ENCODE results near the gene BTBD19.
"Not testable (repeated sequence)": the region's sequence is repeated elsewhere in the genome, so short reads cannot be mapped to it uniquely, and the experiment has no call there.

The BTBD19 gene

DNA sequence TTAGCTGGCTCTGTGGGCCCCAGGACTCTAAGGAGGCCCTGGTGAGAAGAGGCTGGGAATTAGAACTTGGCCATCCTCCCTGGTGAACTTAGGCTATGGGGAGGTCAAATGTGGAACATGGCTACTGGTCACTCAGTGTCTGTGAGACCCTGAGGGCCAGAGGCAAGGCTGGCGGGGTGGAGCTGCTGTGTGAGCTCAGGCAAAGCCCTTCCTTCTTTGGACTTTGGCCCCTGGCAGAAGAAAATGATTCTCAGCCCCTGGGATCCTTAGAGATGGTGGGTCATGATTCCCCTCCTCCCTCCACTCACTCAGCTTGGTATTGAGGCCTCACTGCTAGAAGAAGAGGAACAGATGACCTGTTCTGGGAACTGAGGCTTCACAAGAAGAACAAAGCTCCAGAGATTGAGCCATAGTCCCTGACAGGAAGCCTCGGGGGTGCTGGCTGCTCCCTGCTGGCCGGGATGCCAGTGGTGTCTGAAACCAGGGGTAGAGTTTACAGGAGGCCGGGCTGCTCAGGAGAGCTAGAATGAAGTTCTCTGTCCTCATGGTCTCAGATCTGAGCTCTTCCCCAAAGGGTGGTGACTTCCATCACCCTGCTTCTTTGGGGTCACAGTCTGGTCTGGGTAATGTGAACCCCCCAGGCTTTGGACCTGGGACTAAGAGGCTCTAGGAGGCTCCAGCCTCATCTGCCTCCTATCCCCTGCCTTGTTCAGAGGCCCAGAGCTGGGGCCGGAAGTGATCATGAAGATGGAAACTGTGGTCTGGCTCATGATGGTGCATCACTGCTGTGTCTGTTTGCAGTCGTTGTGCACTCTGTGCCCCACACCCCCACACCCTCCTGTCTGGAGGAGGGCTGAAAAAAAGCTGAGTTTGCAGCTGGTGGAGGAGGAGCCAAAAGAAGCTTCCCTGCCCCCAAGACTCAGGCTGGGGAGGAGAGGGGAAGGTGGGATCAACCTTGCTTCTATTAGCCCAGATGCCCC lies 905 bp downstream of the BTBD19 start:
- DNase-seq (ENCODE audit: low read depth), result peak; percentile 89

DNA sequence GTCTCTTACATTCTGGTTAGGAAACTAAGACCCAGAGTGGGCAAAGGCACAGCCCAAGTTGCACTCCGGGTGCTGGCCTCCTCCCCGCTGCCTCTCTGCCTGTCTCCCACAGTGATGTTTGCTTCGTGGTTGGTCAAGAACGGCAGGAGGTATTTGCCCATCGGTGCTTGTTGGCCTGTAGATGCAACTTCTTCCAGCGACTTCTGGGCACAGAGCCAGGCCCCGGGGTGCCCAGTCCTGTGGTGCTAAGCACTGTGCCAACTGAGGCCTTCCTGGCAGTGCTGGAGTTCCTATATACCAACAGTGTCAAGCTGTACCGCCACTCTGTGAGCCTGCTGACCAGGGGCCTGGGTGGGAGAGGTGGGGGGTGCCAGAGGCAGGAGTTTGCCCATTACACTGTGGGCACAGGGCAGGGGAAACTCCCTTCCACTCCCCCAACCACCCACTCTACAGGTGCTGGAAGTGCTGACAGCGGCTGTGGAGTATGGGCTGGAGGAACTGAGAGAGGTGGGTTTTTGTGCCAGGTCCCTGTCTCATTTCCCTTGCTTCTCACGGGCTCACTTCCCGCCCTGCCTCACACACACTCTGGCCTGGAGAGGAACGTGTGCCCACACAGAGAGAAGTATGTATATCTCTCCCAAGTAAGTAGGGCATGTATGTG lies 1.9 kb downstream of the BTBD19 start:
- DNase-seq (ENCODE audit: low read depth), result peak; percentile 40

DNA sequence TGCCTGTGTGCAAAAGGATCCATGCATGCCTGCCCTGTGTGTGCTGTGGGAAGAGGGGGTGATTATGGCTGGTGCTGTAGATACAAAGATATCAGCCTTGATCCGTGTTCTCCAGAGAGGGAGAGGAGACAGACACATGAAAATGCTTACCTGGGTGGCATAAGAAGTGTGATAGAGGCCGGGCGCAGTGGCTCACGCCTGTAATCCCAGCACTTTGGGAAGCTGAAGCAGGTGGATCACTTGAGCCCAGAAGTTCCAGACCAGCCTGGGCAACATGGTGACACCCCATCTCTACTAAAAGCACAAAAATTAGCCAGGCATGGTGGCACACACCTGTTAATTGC lies 2.4 kb downstream of the BTBD19 start:
- DNase-seq (ENCODE audit: low read depth), result not testable (repeated sequence)

DNA sequence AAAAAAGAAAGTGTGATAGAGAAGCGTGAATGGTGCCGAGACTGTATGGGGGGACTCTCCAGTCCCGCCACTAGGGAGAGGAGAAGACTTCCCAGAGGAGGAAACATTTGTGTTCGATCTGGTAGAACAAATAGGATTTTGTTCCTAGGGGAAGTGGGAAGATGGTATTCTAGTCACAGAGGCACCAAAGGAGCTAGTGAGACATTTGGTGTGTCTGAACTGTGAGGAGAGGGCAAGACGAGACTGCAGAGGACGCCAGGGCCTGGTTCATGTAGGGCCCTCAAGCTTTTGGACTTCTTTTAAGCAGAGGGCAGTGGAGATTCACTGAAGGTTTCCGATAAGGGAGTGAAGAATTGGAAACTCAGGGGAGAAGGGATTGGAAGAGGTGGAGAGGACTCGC lies 2.9 kb downstream of the BTBD19 start:
- no peak for DNase-seq (ENCODE audit: low read depth)

DNA sequence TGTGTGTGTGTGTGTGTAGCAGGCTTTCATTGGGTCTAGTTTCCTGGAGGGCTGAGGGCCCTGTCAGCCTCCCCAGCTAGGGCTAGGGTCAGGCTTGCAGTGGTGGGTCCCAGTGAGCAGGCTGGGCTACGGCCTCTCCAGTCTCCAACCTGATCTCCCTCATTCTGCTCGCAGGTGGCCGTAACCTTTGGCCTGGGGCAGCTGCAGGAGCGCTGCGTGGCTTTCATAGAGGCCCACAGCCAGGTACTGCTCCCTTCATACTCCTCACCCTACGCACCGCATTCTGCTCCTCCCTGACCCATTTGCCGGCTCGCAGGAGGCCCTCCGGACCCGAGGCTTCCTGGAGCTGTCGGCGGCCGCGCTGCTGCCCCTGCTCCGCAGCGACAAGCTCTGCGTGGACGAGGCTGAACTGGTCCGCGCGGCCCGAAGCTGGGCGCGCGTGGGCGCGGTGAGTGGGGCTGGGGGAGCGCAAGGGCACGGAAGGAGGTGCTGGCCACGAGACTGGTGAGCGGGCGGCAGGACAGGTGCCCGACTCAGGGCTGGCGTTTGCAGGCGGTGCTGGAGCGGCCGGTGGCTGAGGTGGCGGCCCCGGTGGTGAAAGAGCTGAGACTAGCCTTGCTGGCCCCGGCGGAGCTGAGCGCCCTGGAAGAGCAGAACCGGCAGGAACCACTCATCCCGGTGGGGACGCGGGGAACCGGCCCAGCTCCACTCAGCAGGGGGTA lies 4.7 kb downstream of the BTBD19 start:
- DNase-seq (ENCODE audit: low read depth), result no peak

DNA sequence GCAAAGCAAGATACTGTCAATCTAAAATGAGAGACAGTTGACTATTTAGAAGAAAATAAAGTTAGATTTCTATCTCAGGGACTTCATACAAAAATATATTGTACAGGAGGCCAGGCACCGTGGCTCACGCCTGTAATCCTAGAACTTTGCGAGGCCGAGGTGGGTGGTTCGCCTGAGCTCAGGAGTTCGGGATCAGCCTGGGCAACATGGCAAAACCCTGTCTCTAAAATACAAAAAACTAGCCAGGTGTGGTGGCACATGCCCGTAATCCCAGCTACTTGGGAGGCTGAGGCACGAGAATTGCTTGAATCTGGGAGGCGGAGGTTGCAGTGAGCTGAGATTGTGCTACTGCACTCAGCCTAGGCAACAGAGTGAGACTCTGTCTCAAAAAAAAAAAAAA lies 7.6 kb downstream of the BTBD19 start:
- not testable (repeated sequence) for DNase-seq (ENCODE audit: low read depth)

DNA sequence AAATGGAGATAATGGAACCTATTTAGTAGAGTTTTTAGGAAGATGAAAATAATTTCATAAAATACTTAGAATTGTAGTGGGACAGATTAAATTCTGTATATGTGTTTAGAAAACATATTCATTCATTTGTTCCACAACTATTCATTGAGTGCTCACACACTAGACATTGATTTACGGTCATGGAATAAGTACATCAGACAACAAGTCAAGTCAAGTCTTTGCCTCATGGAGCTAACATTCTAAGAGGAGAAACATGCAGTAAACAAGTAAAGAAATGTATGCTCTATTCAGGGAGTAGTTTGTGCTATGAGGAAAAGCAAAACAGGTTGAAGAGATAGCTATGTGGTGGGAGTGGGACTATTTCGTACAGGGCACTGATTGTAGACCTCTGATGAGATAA lies 9.0 kb downstream of the BTBD19 start:
- DNase-seq (ENCODE audit: low read depth), result no peak

DNA sequence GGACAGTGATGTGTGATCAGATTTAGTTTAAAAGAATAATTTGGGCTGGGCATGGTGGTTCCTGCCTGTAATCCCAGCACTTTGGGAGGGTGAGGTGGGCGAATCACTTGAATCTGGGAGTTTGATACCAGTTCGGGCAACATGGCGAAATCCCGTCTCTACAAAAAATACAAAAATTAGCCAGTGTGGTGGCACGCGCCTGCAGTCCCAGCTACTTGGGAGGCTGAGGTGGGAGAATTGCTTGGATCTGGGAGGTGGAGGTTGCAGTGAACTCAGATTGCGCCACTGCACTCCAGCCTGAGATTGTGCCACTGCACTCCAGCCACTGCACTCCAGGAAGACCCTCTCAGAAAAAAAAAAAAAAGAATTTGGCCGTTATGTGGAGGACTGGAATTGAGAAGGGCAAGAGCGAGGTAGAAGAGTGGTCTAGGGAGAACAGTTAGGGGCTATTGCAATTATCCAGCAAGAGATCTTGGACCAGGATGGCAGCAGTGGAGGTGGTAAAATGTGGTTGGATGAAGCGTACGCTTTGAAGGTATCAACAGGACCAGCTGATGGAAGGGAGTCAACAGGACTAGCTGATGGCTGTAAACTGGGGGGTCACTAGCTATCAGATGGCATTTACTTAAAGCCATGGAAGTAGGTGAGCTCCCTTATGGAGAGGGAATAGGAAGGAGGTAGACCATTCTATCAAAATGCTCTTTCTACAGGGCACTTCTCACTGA lies 9.6 kb downstream of the BTBD19 start:
- DNase-seq (ENCODE audit: low read depth), result no peak

DNA sequence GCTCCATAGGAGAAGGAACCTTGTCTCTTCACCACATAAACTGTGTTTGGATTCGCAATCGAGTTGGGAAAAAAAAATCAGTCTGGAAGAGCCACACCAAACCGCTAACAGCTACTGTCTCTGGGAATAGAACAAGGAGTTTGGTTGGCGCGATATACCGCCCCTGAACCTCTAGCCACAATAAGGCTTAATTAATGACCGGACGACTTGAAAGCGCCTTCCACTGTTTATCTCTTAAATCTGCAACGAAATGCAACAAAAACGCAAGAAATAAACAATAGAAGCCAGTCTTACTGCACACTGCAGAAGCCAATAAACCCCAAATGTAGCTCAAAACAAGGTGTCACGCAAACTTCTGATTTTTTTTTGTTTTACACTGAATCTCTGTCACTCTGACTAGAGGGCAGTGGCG lies 10.9 kb downstream of the BTBD19 start:
- no peak for DNase-seq (ENCODE audit: low read depth)

DNA sequence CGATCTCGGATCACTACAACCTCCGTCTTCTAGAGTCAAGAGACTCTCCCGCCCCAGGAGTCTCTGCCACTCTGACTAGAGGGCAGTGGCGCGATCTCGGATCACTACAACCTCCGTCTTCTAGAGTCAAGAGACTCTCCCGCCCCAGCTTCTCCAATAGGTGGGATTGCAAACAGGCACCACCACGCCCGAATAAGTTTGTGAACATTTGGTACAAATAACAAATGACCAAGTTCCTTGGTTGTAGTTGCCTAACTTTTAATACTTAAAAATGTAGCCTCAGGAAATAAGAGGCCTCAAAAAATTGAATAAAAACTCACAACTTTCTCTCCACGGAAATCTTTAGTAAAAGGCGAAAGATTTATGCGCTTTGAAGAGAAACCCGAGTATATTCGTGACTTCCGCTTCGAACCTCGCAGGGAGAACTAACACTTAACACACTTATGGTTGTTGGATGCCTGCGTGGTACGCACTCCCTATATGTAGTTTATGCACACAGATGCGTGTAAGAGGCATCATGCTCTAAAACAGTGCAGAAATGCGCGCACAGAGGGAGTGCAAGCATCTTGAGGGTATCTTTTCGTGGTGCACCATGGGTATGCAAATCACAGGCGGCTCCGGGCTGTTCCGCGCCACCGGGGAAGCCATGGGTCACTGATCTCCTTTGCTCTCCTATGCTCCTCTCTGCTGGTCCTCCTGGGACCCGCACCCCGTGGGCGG lies 11.4 kb downstream of the BTBD19 start:
- peak; percentile 58 for DNase-seq (ENCODE audit: low read depth)

DNA sequence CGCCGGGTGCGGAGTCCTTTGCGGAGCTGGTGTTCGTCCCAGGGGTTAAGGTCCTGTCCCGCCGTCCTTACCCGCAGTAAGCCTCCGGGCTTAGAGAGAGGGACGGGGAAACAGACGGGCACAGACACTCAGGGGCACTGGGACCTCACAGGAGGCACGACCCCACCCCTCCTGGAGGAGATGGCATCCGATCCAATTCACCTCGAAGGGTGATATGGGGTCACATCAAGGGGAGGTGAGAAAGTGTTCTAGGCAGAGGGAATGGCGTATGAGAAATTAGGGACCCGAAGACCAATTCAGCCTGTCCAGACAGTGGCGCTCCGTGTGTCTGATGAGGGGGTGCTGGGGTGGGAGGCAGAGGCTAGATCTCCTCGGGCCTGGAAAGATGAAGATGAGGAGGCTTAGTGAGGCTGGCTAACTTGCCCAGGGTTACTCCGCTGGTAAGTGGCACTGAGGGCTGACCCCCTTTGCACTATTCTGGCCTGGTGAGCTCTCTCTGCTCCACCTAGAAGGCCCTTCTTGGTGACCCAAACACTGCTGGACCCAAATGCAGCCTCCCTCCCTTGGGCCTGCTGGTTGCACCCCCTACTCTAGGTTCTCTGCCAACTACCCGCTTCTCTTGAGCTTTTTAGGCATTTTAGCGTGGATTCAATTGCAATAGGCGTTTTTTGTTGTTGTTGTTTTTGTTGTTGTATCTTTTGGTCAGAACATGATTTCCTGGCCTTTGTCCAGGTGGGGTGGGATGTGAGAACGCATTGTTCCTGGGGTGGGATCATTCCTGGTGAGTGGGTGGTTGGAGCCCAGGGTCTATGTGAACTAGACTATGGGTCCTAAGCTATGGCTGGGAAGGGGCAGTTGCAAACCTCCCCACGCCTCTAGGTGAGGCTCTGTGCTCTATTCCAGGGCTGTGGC lies 12.3 kb downstream of the BTBD19 start:
- DNase-seq (ENCODE audit: low read depth), result no peak

DNA sequence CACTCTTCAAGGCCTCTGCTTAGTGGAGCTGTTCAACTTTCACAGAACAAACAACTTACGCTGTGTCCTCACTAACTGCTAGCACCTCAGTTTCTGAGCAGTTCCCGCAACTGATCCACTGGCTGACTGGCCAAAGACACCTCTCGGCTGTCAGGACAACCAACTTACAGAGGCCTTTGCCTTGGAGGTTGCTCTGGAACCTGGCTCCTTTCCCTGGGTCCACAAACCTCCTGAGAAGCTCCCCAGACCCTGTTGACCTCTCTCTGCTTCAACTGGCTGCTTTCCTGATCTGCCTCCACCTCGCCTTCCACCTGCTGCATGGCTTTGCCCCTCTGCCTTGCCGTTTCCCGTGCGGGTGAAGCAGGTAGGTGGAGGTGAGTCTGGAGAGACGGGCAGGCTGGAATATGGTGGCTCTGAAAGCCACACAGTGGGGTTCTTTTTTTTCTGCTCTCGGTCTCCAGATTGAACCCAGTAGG lies 13.0 kb downstream of the BTBD19 start:
- no peak for DNase-seq (ENCODE audit: low read depth)

DNA sequence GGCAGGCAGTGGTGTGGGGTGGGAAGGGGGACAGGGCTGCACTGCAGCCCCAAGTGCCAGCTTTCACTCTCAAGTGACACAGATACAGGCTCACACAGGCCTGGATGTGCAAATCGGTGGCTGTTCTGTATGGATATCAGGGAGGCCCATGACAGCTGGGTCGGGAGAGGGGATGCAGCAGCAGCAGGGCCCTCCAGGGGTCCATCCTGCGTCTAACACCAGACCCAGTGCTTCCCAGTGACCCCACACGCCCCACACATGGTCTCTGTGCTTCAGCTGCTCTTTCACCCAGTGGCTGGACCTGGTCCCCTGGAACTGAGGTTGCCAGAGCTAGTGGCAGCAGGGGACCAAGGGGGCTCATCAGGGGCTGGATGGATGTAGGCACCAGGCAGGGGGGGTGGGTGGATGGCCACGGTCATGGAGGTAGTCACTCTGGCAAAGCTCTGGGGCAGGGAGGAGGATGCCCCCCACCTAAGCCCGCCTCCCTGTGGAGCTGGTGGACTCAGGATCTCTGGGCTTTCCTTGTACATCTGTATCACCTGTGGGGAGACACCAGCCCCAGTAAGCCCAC lies 13.9 kb downstream of the BTBD19 start:
- no peak for DNase-seq (ENCODE audit: low read depth)

DNA sequence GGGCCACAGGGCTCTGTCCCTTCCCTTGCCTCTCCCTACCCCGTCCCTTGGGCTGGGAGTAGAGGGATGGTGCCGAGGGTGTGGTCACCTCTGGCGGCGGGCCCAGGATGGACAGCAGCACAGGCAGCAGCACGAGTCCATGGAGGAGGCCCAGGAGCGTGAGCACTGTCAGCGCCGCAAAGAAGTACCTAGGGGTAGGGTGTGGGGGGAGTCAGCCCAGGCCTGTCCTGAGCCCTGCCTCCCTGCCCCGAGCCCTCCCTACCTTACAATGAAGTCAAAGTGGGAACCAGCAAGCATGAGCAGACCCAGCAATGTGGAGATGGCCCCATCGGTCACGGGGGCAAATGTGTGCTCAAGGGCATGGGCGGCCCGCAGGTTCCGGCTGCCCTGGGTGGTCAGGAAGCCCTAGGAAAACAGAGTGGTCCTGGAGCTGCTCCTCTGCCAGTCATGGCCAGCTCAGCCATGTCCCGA lies 14.7 kb downstream of the BTBD19 start:
- no peak for DNase-seq (ENCODE audit: low read depth)

DNA sequence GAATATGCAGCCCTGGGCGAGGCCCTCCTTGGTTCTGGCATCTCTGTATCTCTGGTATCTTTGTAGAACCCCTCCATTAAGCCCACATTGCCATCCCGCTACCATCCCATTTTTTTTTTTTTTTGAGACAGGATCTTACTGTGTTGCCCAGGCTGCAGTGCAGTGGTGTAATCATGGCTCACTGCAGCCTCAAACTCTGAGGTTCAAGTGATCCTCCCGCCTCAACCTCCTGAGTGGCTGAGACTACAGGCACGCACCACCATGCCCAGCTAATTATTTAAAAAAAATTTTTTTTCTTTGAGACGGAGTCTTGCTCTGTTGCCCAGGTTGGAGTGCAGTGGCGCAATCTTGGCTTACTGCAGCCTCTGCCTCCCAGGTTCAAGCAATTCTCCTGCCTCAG lies 16.1 kb downstream of the BTBD19 start:
- not testable (repeated sequence) for DNase-seq (ENCODE audit: low read depth)

DNA sequence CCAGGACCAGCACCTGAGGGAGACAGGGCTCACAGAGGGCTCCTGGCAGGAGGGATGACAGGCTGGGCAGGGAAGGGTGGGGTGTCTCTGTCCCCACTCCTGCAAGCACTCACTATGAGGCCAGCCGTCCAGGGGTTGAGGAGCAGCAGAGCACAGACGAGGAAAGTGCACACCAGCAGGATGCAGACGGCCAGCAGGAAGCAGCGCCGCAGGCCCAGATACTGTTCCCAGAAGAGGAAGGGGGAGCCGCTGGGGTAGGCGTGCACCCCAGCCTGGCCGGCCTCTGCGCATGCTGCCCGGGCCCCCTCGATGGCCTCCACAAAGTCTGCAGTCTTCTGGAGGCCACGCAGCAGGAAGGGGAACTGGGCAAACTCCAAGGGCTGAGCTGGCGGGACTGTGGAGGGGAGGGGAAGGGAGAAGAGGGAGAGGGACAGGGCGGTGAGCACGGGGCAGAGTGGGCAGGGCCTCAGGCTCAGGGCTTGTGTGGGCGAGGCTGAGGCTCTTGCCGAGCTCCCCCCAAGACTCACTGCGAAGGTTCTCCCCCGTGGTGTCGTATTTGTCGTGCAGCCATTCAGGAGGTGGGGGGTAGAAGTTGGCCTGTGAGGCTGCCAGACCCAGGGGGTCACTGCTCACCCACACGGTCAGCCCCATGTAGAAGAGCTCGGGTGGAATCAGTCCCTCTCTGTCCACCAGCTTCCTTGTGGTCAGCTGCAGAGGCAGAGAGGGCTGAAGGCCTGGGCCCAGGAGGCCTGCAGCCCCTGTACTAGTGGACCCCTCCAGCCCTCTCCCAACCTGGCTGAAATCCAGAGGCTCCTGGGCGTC lies 18.3 kb downstream of the BTBD19 start:
- no peak for DNase-seq (ENCODE audit: low read depth)

DNA sequence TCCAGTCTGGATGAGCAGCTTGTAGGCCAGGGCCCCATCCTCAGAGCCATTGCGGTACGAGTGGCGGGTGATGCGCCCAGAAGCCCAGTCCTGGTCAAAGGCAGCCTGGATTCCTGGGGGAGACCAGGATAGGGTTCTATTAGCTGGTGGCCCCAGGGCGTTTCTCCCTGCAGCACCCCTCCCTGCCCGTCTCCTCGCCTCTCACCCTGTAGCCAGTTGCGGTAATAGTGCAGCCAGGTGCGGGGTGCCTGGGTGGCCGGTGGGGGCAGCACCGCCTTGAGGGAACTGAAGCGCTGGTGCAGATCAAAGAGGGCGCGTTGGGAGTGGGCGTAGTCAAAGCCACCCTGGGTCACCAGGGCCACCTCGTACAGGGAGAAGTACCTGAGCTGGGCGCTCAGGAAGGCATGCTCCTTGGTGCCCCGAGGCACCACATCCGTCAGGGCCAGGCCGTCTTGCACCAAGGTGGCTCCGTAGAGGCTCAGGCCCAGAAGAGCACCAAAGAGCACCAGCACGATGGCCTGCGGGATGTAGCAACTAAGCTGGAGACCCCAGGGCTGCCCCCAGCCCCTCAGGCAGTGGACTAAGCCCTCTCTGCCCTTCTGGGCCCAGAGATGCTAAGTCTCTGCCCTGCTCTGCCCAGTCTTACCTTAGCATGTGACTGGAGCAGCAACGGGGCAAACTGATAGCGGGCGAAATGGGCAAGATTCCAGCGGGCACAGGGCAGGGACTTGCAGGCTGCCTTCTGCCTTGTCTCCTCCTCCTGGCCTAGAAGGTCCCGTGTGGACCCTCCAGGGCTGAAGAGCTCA lies 19.1 kb downstream of the BTBD19 start:
- DNase-seq (ENCODE audit: low read depth), result no peak

Data from stimulated activated CD4-positive, alpha-beta T cell treated with anti-CD3 and anti-CD28 coated beads, Interleukin-2, amount 100 ng/mL, for 4 hours (primary cell).